ENCODE results near the gene MAPK8IP2. TPM values are rescaled to one million over a fixed set of nuclear protein-coding genes. Genes with fewer than 3 reads are reported as not detected.

Gene MAPK8IP2
- total and polyA plus RNA-seq, 2 of the 13 experiments (the other 11 are each of a cell fraction or from before 2014, with no cell fraction given): 1.3 to 2.6 TPM

GRCh38 chr22:50582493-50583293 lies 17.9 kb upstream of the MAPK8IP2 start, which contains the start of gene CHKB (continued):
- TF ChIP-seq, protein P1, sequence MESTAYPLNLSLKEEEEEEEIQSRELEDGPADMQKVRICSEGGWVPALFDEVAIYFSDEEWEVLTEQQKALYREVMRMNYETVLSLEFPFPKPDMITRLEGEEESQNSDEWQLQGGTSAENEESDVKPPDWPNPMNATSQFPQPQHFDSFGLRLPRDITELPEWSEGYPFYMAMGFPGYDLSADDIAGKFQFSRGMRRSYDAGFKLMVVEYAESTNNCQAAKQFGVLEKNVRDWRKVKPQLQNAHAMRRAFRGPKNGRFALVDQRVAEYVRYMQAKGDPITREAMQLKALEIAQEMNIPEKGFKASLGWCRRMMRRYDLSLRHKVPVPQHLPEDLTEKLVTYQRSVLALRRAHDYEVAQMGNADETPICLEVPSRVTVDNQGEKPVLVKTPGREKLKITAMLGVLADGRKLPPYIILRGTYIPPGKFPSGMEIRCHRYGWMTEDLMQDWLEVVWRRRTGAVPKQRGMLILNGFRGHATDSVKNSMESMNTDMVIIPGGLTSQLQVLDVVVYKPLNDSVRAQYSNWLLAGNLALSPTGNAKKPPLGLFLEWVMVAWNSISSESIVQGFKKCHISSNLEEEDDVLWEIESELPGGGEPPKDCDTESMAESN (CRISPR knock-in tag; conservative IDR thresholded peaks at IDR 0.05): peak; percentile 5; the same call in 1 of the 2 replicates
- no peak for TF ChIP-seq ZNF660 (CRISPR knock-in tag; IDR thresholded peaks at IDR 0.05; ENCODE audit: borderline replicate concordance, low read depth)
- no peak for TF ChIP-seq ZNF431 (CRISPR knock-in tag; IDR thresholded peaks at IDR 0.05; ENCODE audit: borderline replicate concordance, low read depth)
- TF ChIP-seq KLF15 (CRISPR knock-in tag; IDR thresholded peaks at IDR 0.05; ENCODE audit: borderline replicate concordance): 0 out of 2 replicates have a peak, but pooled peaks have one; percentile 18
- TF ChIP-seq, protein P2, sequence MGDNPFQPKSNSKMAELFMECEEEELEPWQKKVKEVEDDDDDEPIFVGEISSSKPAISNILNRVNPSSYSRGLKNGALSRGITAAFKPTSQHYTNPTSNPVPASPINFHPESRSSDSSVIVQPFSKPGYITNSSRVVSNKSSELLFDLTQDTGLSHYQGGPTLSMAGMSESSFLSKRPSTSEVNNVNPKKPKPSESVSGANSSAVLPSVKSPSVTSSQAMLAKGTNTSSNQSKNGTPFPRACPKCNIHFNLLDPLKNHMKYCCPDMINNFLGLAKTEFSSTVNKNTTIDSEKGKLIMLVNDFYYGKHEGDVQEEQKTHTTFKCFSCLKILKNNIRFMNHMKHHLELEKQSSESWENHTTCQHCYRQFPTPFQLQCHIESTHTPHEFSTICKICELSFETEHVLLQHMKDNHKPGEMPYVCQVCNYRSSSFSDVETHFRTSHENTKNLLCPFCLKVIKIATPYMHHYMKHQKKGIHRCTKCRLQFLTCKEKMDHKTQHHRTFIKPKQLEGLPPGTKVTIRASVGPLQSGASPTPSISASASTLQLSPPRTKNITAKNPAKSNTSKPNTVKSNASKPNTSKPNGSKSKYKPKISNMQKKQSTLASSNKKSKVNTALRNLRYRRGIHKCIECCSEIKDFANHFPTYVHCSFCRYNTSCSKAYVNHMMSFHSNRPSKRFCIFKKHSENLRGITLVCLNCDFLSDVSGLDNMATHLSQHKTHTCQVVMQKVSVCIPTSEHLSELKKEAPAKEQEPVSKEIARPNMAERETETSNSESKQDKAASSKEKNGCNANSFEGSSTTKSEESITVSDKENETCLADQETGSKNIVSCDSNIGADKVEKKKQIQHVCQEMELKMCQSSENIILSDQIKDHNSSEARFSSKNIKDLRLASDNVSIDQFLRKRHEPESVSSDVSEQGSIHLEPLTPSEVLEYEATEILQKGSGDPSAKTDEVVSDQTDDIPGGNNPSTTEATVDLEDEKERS (CRISPR knock-in tag; IDR thresholded peaks at IDR 0.05): no peak
- TF ChIP-seq ZNF12 (CRISPR knock-in tag; IDR thresholded peaks at IDR 0.05): no peak
- TF ChIP-seq, protein P3, sequence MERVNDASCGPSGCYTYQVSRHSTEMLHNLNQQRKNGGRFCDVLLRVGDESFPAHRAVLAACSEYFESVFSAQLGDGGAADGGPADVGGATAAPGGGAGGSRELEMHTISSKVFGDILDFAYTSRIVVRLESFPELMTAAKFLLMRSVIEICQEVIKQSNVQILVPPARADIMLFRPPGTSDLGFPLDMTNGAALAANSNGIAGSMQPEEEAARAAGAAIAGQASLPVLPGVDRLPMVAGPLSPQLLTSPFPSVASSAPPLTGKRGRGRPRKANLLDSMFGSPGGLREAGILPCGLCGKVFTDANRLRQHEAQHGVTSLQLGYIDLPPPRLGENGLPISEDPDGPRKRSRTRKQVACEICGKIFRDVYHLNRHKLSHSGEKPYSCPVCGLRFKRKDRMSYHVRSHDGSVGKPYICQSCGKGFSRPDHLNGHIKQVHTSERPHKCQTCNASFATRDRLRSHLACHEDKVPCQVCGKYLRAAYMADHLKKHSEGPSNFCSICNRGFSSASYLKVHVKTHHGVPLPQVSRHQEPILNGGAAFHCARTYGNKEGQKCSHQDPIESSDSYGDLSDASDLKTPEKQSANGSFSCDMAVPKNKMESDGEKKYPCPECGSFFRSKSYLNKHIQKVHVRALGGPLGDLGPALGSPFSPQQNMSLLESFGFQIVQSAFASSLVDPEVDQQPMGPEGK (CRISPR knock-in tag; IDR thresholded peaks at IDR 0.05): 0 out of 2 replicates have a peak, but pooled peaks have one; percentile 37
- TF ChIP-seq IRX3 (CRISPR knock-in tag; IDR thresholded peaks at IDR 0.05; ENCODE audit: borderline replicate concordance, low read depth): 0 out of 2 replicates have a peak, but pooled peaks have one; percentile 40
- peak; percentile 65; the same call in 1 of the 2 replicates for TF ChIP-seq MTF1 (CRISPR knock-in tag; IDR thresholded peaks at IDR 0.05)
- TF ChIP-seq ARNT (IDR thresholded peaks at IDR 0.05): no peak
- TF ChIP-seq ZSCAN29 (CRISPR knock-in tag; conservative IDR thresholded peaks at IDR 0.05): peak; percentile 76; the same call in 1 of the 2 replicates
- no peak for TF ChIP-seq ZNF326 (CRISPR knock-in tag; IDR thresholded peaks at IDR 0.05; ENCODE audit: borderline replicate concordance)
- TF ChIP-seq MNT (IDR thresholded peaks at IDR 0.05): no peak
- TF ChIP-seq GABPA (IDR thresholded peaks at IDR 0.05; ENCODE audit: low read depth, low read length): peak; percentile 72
- TF ChIP-seq GABPA (CRISPR knock-in tag; IDR thresholded peaks at IDR 0.05; ENCODE audit: low read depth): peak; percentile 76
- TF ChIP-seq TFAP4 (IDR thresholded peaks at IDR 0.05; ENCODE audit: borderline replicate concordance, low read depth): peak; percentile 23; the same call in 1 of the 2 replicates
- TF ChIP-seq ZNF124 (CRISPR knock-in tag; IDR thresholded peaks at IDR 0.05): 0 out of 2 replicates have a peak, but pooled peaks have one; percentile 19
- no peak for TF ChIP-seq ATF7-NPFF (CRISPR knock-in tag; IDR thresholded peaks at IDR 0.05; ENCODE audit: low read depth)
- TF ChIP-seq AGO2 (optimal IDR thresholded peaks at IDR 0.05; ENCODE audit: low read depth, low read length): no peak
